HL-60 (cell line): ENCODE data around the gene C4orf36.

Experiments used
- DNase-seq, 2 experiments: peaks; one replicate each; pipeline ENCODE4 v3.0.0-alpha.2; 2010 to 2020; ENCODE audit warnings: low read depth in 1 of 2, low spot score in 1 of 2
- H3K27ac ChIP-seq: fragments of 250-450 bp; sonication (Bioruptor Pico); replicated peaks from 2 replicates; pipeline ENCODE4 v1.5.1; 2020; ENCODE audit warnings: mild to moderate bottlenecking, moderate library complexity
- H3K27me3 ChIP-seq: fragments of 250-450 bp; sonication (Bioruptor Pico); 2 replicates; pipeline ENCODE4 v1.5.1; 2021; ENCODE audit warnings: mild to moderate bottlenecking, moderate library complexity; ENCODE audit not compliant: insufficient read depth, poor library complexity, severe bottlenecking
- H3K4me3 ChIP-seq: replicated peaks from 2 replicates; pipeline ENCODE4 v1.5.1; 2011; ENCODE audit warnings: mild to moderate bottlenecking, control low read depth, low read length; ENCODE audit not compliant: insufficient read depth
- GABPA ChIP-seq: IDR thresholded peaks from 2 replicates; pipeline ENCODE4 v1.6.1; 2012; ENCODE audit warnings: low read depth
- POLR2AphosphoS5 ChIP-seq: IDR thresholded peaks from 2 replicates; pipeline ENCODE4 v1.6.1; 2012; ENCODE audit warnings: low read depth
- SPI1 ChIP-seq: IDR thresholded peaks from 2 replicates; pipeline ENCODE4 v1.6.1; 2012; ENCODE audit warnings: low read depth, mild to moderate bottlenecking, borderline replicate concordance
- TF ChIP-seq, protein P1 (sequence below): IDR thresholded peaks from one replicate; pipeline ENCODE4 v1.5.1; 2011; ENCODE audit warnings: low read length, control low read depth, inconsistent platforms; ENCODE audit not compliant: insufficient read depth
- TF ChIP-seq, protein P2 (sequence below): IDR thresholded peaks from 2 replicates; pipeline ENCODE4 v1.6.1; 2012; ENCODE audit warnings: low read depth; ENCODE audit not compliant: insufficient replicate concordance

Gene C4orf36

GRCh38 chr4:86837691-86838503, 54.3 kb downstream of the C4orf36 start:
- Histone ChIP-seq H3K4me3 (no peak overlapping the region), H3K27me3 (no peaks in the 10 kb centered on the region), H3K27ac (no peak overlapping the region)
- TF ChIP-seq GABPA (no peak), SPI1 (no peak), POLR2AphosphoS5 (no peak)
- TF ChIP-seq, protein P1, sequence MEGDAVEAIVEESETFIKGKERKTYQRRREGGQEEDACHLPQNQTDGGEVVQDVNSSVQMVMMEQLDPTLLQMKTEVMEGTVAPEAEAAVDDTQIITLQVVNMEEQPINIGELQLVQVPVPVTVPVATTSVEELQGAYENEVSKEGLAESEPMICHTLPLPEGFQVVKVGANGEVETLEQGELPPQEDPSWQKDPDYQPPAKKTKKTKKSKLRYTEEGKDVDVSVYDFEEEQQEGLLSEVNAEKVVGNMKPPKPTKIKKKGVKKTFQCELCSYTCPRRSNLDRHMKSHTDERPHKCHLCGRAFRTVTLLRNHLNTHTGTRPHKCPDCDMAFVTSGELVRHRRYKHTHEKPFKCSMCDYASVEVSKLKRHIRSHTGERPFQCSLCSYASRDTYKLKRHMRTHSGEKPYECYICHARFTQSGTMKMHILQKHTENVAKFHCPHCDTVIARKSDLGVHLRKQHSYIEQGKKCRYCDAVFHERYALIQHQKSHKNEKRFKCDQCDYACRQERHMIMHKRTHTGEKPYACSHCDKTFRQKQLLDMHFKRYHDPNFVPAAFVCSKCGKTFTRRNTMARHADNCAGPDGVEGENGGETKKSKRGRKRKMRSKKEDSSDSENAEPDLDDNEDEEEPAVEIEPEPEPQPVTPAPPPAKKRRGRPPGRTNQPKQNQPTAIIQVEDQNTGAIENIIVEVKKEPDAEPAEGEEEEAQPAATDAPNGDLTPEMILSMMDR = no peak
- TF ChIP-seq, protein P2, sequence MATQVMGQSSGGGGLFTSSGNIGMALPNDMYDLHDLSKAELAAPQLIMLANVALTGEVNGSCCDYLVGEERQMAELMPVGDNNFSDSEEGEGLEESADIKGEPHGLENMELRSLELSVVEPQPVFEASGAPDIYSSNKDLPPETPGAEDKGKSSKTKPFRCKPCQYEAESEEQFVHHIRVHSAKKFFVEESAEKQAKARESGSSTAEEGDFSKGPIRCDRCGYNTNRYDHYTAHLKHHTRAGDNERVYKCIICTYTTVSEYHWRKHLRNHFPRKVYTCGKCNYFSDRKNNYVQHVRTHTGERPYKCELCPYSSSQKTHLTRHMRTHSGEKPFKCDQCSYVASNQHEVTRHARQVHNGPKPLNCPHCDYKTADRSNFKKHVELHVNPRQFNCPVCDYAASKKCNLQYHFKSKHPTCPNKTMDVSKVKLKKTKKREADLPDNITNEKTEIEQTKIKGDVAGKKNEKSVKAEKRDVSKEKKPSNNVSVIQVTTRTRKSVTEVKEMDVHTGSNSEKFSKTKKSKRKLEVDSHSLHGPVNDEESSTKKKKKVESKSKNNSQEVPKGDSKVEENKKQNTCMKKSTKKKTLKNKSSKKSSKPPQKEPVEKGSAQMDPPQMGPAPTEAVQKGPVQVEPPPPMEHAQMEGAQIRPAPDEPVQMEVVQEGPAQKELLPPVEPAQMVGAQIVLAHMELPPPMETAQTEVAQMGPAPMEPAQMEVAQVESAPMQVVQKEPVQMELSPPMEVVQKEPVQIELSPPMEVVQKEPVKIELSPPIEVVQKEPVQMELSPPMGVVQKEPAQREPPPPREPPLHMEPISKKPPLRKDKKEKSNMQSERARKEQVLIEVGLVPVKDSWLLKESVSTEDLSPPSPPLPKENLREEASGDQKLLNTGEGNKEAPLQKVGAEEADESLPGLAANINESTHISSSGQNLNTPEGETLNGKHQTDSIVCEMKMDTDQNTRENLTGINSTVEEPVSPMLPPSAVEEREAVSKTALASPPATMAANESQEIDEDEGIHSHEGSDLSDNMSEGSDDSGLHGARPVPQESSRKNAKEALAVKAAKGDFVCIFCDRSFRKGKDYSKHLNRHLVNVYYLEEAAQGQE = no peak
- DNase-seq = no peak

DNA sequence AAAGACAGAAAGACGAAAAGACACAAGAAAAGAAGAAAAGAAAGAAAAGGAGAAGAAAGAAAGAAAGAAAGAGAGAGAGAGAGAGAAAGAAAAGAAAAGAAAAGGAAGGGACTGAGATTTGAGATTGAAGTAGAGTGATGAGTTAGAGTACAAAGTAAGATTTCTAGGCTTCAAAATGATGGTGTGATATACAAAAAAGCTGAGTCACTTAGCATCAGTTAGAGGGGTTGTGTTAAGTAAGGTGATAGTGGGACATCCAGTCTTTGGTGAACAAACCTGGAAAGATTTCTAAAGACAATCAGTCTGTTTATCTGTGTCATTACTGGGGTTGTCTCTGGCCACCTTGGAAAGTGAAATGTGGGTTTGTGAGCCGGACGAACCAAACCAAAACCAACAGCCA, 56.5 kb downstream of the C4orf36 start:
- Histone ChIP-seq H3K27ac (no peak overlapping the region), H3K27me3 (no peaks in the 10 kb centered on the region), H3K4me3 (no peak overlapping the region)
- TF ChIP-seq SPI1 = no peak
- TF ChIP-seq, protein P2 = no peak
- no peak for TF ChIP-seq GABPA
- no peak for TF ChIP-seq POLR2AphosphoS5
- TF ChIP-seq, protein P1 = no peak
- DNase-seq = no peak

- Histone ChIP-seq H3K27me3 (no peaks in the 10 kb centered on the region), H3K27ac (no peak overlapping the region), H3K4me3 (no peak overlapping the region)
- DNase-seq = no peak
- no peak for TF ChIP-seq GABPA
- TF ChIP-seq, protein P2 = no peak
- no peak for TF ChIP-seq SPI1
- TF ChIP-seq, protein P1 = no peak
- TF ChIP-seq POLR2AphosphoS5 = no peak
These were observed 57.3 kb downstream of the C4orf36 start for GRCh38 chr4:86834901-86835300.
